HepG2 (cell line): ENCODE measurements around the gene SCN8A. TPM values are rescaled to one million over a fixed set of nuclear protein-coding genes. Genes with fewer than 3 reads are reported as not detected.

Experiments
- ATAC-seq: fragments of 200-7000 bp; cut with Tn5 transposase; 3 replicates; pipeline ENCODE4 v1.9.1; 2020; ENCODE audit warnings: mild to moderate bottlenecking, moderate library complexity
- BruUV-seq: library from RNA; stranded (reverse); fragments of 400-500 nt; replicated peaks from 2 replicates; lab custom pipeline; 2021; lab: Mats Ljungman, UMichigan
- CTCF ChIA-PET: fragments of 300-600 bp; formaldehyde crosslinking; extraction: SDS; loops from one replicate; lab custom pipeline; 2021; ENCODE audit warnings: low total read pairs, inconsistent platforms, low intra/inter-chr PET ratio; lab: Yijun Ruan, JAX
- POLR2A ChIA-PET: fragments of 350-600 bp; sonication (Branson Sonifier 250); formaldehyde crosslinking; loops from one replicate; lab custom pipeline; 2020; ENCODE audit warnings: antibody characterized with exemption, inconsistent platforms; lab: Yijun Ruan, JAX
- DNase-seq: peaks from one replicate; pipeline ENCODE4 v3.0.0-alpha.2; 2015; ENCODE audit warnings: low spot score
- FAIRE-seq: peaks from 3 replicates; lab custom pipeline; 2011; peaks lifted over from hg19 to GRCh38; lab: Jason Lieb, UNC
- H2AFZ ChIP-seq: one replicate; pipeline ENCODE4 v1.6.1; 2011; ENCODE audit warnings: low read length, inconsistent platforms
- H3K27ac ChIP-seq: fragments of 300-600 bp; 3 replicates; pipeline ENCODE4 v1.8.0; 2011; ENCODE audit warnings: mixed run types, mild to moderate bottlenecking, mixed read lengths, low read length, inconsistent platforms; ENCODE audit not compliant: insufficient read depth; ENCODE audit errors: extremely low read length
- H3K27me3 ChIP-seq, 2 experiments: fragments of 200-600 bp in 1 of 2; 2 replicates in 1 of 2; 3 replicates in 1 of 2; pipeline versions ENCODE4 v1.6.0 to v1.8.0; 2011; ENCODE audit warnings: low read length in 2 of 2, mild to moderate bottlenecking in 2 of 2, moderate library complexity in 2 of 2, inconsistent platforms in 1 of 2; ENCODE audit not compliant: insufficient read depth in 2 of 2, control insufficient read depth in 1 of 2
- H3K36me3 ChIP-seq, 2 experiments: fragments of 200-600 bp in 1 of 2; replicated peaks in 1 of 2; 2 replicates in 1 of 2; 3 replicates in 1 of 2; pipeline versions ENCODE4 v1.5.1 to v1.8.0; 2011; ENCODE audit warnings: low read length in 2 of 2, inconsistent platforms in 1 of 2; ENCODE audit not compliant: insufficient read depth in 2 of 2, control insufficient read depth in 1 of 2
- H3K4me1 ChIP-seq: 2 replicates; pipeline ENCODE4 v1.5.1; 2012; ENCODE audit warnings: low read length, inconsistent platforms; ENCODE audit not compliant: insufficient read depth
- H3K4me2 ChIP-seq: 2 replicates; pipeline ENCODE4 v1.6.0; 2011; ENCODE audit warnings: low read depth, low read length, inconsistent platforms
- H3K4me3 ChIP-seq, 3 experiments: fragments of 200-600 bp in 1 of 3; sonication (generic), shearing (Covaris generic) in 1 of 3; replicated peaks in 1 of 3; 2 replicates each; pipeline ENCODE4 v1.5.1; 2011 to 2016; ENCODE audit warnings: low read length in 3 of 3, inconsistent platforms in 2 of 3, low read depth in 2 of 3, mild to moderate bottlenecking in 2 of 3, control low read depth in 1 of 3, mixed read lengths in 1 of 3; ENCODE audit not compliant: insufficient read depth in 1 of 3
- H3K79me2 ChIP-seq: one replicate; pipeline ENCODE4 v1.6.1; 2011; ENCODE audit warnings: low read length, inconsistent platforms; ENCODE audit not compliant: insufficient read depth
- H3K9ac ChIP-seq: 2 replicates; pipeline ENCODE4 v1.6.0; 2011; ENCODE audit warnings: mild to moderate bottlenecking, low read depth, low read length, inconsistent platforms; ENCODE audit not compliant: insufficient read depth
- H3K9me3 ChIP-seq: 2 replicates; pipeline ENCODE4 v1.5.1; 2012; ENCODE audit warnings: mild to moderate bottlenecking, low read length
- H4K20me1 ChIP-seq: 2 replicates; pipeline ENCODE4 v1.6.0; 2011; ENCODE audit warnings: inconsistent platforms, mild to moderate bottlenecking, low read length, moderate library complexity; ENCODE audit not compliant: insufficient read depth
- AGO2 ChIP-seq: fragments of 200-400 bp; formaldehyde crosslinking; optimal IDR thresholded peaks from 2 replicates; pipeline ENCODE3; 2017; ENCODE audit warnings: mild to moderate bottlenecking, low read depth, low read length, moderate library complexity
- CSRNP1 ChIP-seq: sonication (generic); formaldehyde crosslinking; IDR thresholded peaks from 2 replicates; pipeline ENCODE4 v1.8.1; 2023; ENCODE audit warnings: mild to moderate bottlenecking, missing genetic modification reagents
- HNF4G ChIP-seq, 2 experiments: sonication (generic) in 1 of 2; formaldehyde crosslinking in 1 of 2; IDR thresholded peaks; 2 replicates each; pipeline versions ENCODE4 v1.4.0 to v1.6.1; 2011 to 2020; ENCODE audit warnings: borderline replicate concordance in 2 of 2, low read depth in 2 of 2, mild to moderate bottlenecking in 2 of 2, low read length in 1 of 2, missing genetic modification reagents in 1 of 2, moderate library complexity in 1 of 2
- HNRNPK ChIP-seq: fragments of 200-400 bp; formaldehyde crosslinking; IDR thresholded peaks from 2 replicates; pipeline ENCODE4 v1.6.1; 2018; ENCODE audit warnings: low read length, low read depth, moderate library complexity, mild to moderate bottlenecking; ENCODE audit not compliant: poor library complexity, severe bottlenecking
- HOMEZ ChIP-seq: IDR thresholded peaks from 2 replicates; pipeline ENCODE4 v1.6.1; 2016; ENCODE audit warnings: low read depth
- IKZF1 ChIP-seq: fragments of 450-650 bp; IDR thresholded peaks from 2 replicates; pipeline ENCODE4 v1.7.1; 2016
- MAFF ChIP-seq: IDR thresholded peaks from 2 replicates; pipeline ENCODE4 v1.6.1; 2011; ENCODE audit warnings: low read depth, low read length, improper control_type of control experiment
- MAFK ChIP-seq, 2 experiments: IDR thresholded peaks in 1 of 2; conservative IDR thresholded peaks in 1 of 2; 2 replicates each; pipeline ENCODE4 v1.6.1; 2011; ENCODE audit warnings: improper control_type of control experiment in 2 of 2, low read length in 2 of 2
- SOX13 ChIP-seq, 3 experiments: fragments of 450-650 bp in 1 of 3; sonication (generic) in 1 of 3; formaldehyde crosslinking in 1 of 3; IDR thresholded peaks in 2 of 3; conservative IDR thresholded peaks in 1 of 3; 2 replicates each; pipeline versions ENCODE4 v1.5.0 to v1.6.1; 2016 to 2020; ENCODE audit warnings: antibody characterized with exemption in 1 of 3, mild to moderate bottlenecking in 1 of 3, missing compliant biosample characterization in 1 of 3, missing genetic modification reagents in 1 of 3, moderate library complexity in 1 of 3
- SPEN ChIP-seq: sonication (generic); formaldehyde crosslinking; IDR thresholded peaks from 2 replicates; pipeline ENCODE4 v1.5.1; 2020; ENCODE audit warnings: low read depth, mild to moderate bottlenecking, missing genetic modification reagents
- U2AF2 ChIP-seq: fragments of 200-400 bp; formaldehyde crosslinking; IDR thresholded peaks from 2 replicates; pipeline ENCODE4 v1.6.1; 2017; ENCODE audit warnings: low read depth, mild to moderate bottlenecking, low read length
- WIZ ChIP-seq: sonication (generic); formaldehyde crosslinking; IDR thresholded peaks from 2 replicates; pipeline ENCODE4 v1.5.1; 2020; ENCODE audit warnings: mild to moderate bottlenecking, missing genetic modification reagents
- ZNF567 ChIP-seq: sonication (generic); formaldehyde crosslinking; IDR thresholded peaks from 2 replicates; pipeline ENCODE4 v1.8.1; 2023; ENCODE audit warnings: mild to moderate bottlenecking, missing genetic modification reagents, borderline replicate concordance
- ZNF703 ChIP-seq: sonication (generic); formaldehyde crosslinking; IDR thresholded peaks from 2 replicates; pipeline ENCODE4 v1.5.1; 2020; ENCODE audit warnings: missing genetic modification reagents, mild to moderate bottlenecking, moderate library complexity, borderline replicate concordance
- ZNF777 ChIP-seq: sonication (generic); formaldehyde crosslinking; IDR thresholded peaks from 2 replicates; pipeline ENCODE4 v1.4.0; 2020; ENCODE audit warnings: missing genetic modification reagents
- WGBS: methylation state at CpG from one replicate; pipeline ENCODE4 v1.1.6; 2017; ENCODE audit warnings: low lambda C conversion rate; 5-methylcytosine and 5-hydroxymethylcytosine counted together
- in situ Hi-C: cut with HindIII; loops from 2 replicates; pipeline ENCODE4 v1.10.0; 2017; ENCODE audit warnings: low pct_unique_long_range_greater_than_20kb; ENCODE audit not compliant: extremely low pct_ligation_motif_present
- intact Hi-C: fragments of 100-400 bp; cut with micrococcal nuclease; formaldehyde crosslinking; loops from one replicate; pipeline ENCODE4 v1.10.0; 2022; ENCODE audit not compliant: unreplicated experiment
- polyA plus RNA-seq, 8 experiments: library from polyadenylated mRNA; depleted of rRNA in 3 of 8; stranded (reverse) in 7 of 8; unstranded in 1 of 8; fragments of >200 nt; fragmentation: Illumina TruSeq in 4 of 8; extraction: Trizol in 4 of 8; gene quantifications; 2 replicates each; pipeline versions ENCODE4 v1.2.1 to v1.2.3, GENCODE V29; 2011 to 2016; ENCODE audit warnings: low read depth in 4 of 8, missing spikeins in 1 of 8, mixed read lengths in 1 of 8; ENCODE audit not compliant: insufficient read depth in 1 of 8
- total RNA-seq, 5 experiments: library from RNA; depleted of rRNA; stranded (reverse); fragments of >200 nt; fragmentation: Illumina TruSeq; extraction: Trizol; gene quantifications; 2 replicates each; pipeline ENCODE4 v1.2.3, GENCODE V29; 2016; ENCODE audit warnings: low read depth in 1 of 5

The SCN8A gene
- total and polyA plus RNA-seq, 2 of the 13 experiments (the other 11 are each of a cell fraction or from before 2014, with no cell fraction given), result 0.57 to 1.4 TPM

GRCh38 chr12:51625370-51625769 is 34.3 kb downstream of the SCN8A start:
- Histone ChIP-seq H3K4me3 (no peak overlapping the region), H3K27me3 (no peaks in the 10 kb centered on the region), H3K9me3 (no peaks in the 10 kb centered on the region), H3K27ac (no peak overlapping the region), H3K36me3 (no peaks in the 10 kb centered on the region), H3K9ac (no peak overlapping the region), H4K20me1 (no peaks in the 10 kb centered on the region), H3K79me2 (no peaks in the 10 kb centered on the region), H3K4me2 (no peak overlapping the region), H2AFZ (no peak overlapping the region), H3K4me1 (peaks cover 11% of the 10 kb centered on the region)
- WGBS, result 34% methylated on average over 4 of the region's 4 CpGs
- TF ChIP-seq WIZ (CRISPR knock-in tag) (no peak), IKZF1 (no peak), AGO2 (no peak), SPEN (CRISPR knock-in tag) (no peak), ZNF703 (CRISPR knock-in tag) (no peak)
- in situ Hi-C loops (no loop called here), intact Hi-C loops (no loop called here)
- FAIRE-seq (no peak), ATAC-seq (no peak), DNase-seq (no peak)
- BruUV-seq, result no TSS peak
- POLR2A ChIA-PET, result no interaction called here
- CTCF ChIA-PET, result no interaction called here

GRCh38 chr12:51626115-51626514 is 35.1 kb downstream of the SCN8A start:
- Histone ChIP-seq H3K4me3 (no peak overlapping the region), H3K27ac (no peak overlapping the region), H3K36me3 (no peaks in the 10 kb centered on the region), H3K9ac (no peak overlapping the region), H2AFZ (no peak overlapping the region), H3K27me3 (no peaks in the 10 kb centered on the region), H3K4me2 (no peak overlapping the region), H4K20me1 (no peaks in the 10 kb centered on the region), H3K4me1 (peaks cover 11% of the 10 kb centered on the region), H3K9me3 (no peaks in the 10 kb centered on the region), H3K79me2 (no peaks in the 10 kb centered on the region)
- in situ Hi-C loops (no loop called here), intact Hi-C loops (no loop called here)
- ChIA-PET POLR2A (interaction anchor here (0.9 kb wide), 1 partner anchor 37 kb away, joined by 3 read pairs; no protein-coding TSS in a partner anchor), CTCF (no interaction called here)
- no TSS peak for BruUV-seq
- WGBS, result 5% methylated on average over 3 of the region's 3 CpGs
- peak; percentile 61 for FAIRE-seq
- DNase-seq, result peak; percentile 26
- peak; percentile 82 for ATAC-seq
- TF ChIP-seq SOX13 (IDR thresholded peaks at IDR 0.05), result no peak
- 0 out of 4 replicates have a peak, but pooled peaks of 1 of the 2 experiments have one; percentile 20 for TF ChIP-seq SOX13 (CRISPR knock-in tag; conservative IDR thresholded peaks at IDR 0.05 in 1 of 2, IDR thresholded peaks at IDR 0.05 in 1 of 2)
- peak; percentile 82 to 85 for TF ChIP-seq MAFK (conservative IDR thresholded peaks at IDR 0.05 in 1 of 2, IDR thresholded peaks at IDR 0.05 in 1 of 2; ENCODE audit: low read length in 2 of 2)
- TF ChIP-seq HNF4G (IDR thresholded peaks at IDR 0.05; ENCODE audit: borderline replicate concordance, low read depth, low read length), result 0 out of 2 replicates have a peak, but pooled peaks have one; percentile 16
- peak; percentile 41; the same call in 1 of the 2 replicates for TF ChIP-seq HNF4G (CRISPR knock-in tag; IDR thresholded peaks at IDR 0.05; ENCODE audit: borderline replicate concordance, low read depth)
- peak; percentile 78 for TF ChIP-seq MAFF
- 0 out of 2 replicates have a peak, but pooled peaks have one; percentile 23 for TF ChIP-seq HOMEZ (CRISPR knock-in tag)
- TF ChIP-seq CSRNP1 (CRISPR knock-in tag), result no peak
- TF ChIP-seq ZNF777 (CRISPR knock-in tag), result no peak
- TF ChIP-seq U2AF2, result no peak
- TF ChIP-seq HNRNPK, result no peak
- TF ChIP-seq ZNF567, result no peak
